ENCODE data around the gene FAM53B. TPM values are rescaled to one million over a fixed set of nuclear protein-coding genes. Genes with fewer than 3 reads are reported as not detected.

FAM53B gene
- total RNA-seq, 4 donors from 2014 or later = 72.7 to 92.1 (median 80.5) TPM

- no peak for TF ChIP-seq CTCF (IDR thresholded peaks at IDR 0.05)
- TF ChIP-seq POLR2A (IDR thresholded peaks at IDR 0.05) = no peak
- Histone ChIP-seq H3K27me3 (no peaks in the 10 kb centered on the region), H3K27ac (no peak overlapping the region), H3K4me3 (no peak overlapping the region), H3K4me1 (peaks cover 0 to 16% (median 6%) of the 10 kb centered on the region in 4 donors), H3K9me3 (no peaks in the 10 kb centered on the region), H3K36me3 (peaks cover 0 to 11% (median 0%) of the 10 kb centered on the region in 3 donors)
- DNase-seq = no peak
These were observed 83.6 kb downstream of the FAM53B start for GRCh38 chr10:124660404-124661125.

- Histone ChIP-seq H3K9me3 (no peaks in the 10 kb centered on the region), H3K27me3 (no peaks in the 10 kb centered on the region), H3K36me3 (peaks cover 0 to 11% (median 0%) of the 10 kb centered on the region in 3 donors), H3K27ac (peak overlapping the region in 2 of 4 donors; percentile 63 to 68), H3K4me3 (no peak overlapping the region), H3K4me1 (peaks cover 0 to 16% (median 9%) of the 10 kb centered on the region in 4 donors)
- TF ChIP-seq POLR2A (IDR thresholded peaks at IDR 0.05) (no peak), CTCF (IDR thresholded peaks at IDR 0.05) (no peak)
- no peak for DNase-seq
These were observed 84.8 kb downstream of the FAM53B start for GRCh38 chr10:124659380-124659779.

- DNase-seq = no peak
- Histone ChIP-seq H3K9me3 (no peaks in the 10 kb centered on the region), H3K4me3 (no peak overlapping the region), H3K27me3 (no peaks in the 10 kb centered on the region), H3K27ac (peak overlapping the region; percentile 26 to 68 (median 48)), H3K36me3 (peaks cover 0 to 11% (median 0%) of the 10 kb centered on the region in 3 donors), H3K4me1 (peaks cover 0 to 16% (median 10%) of the 10 kb centered on the region in 4 donors)
- no peak for TF ChIP-seq POLR2A (IDR thresholded peaks at IDR 0.05)
- no peak for TF ChIP-seq CTCF (IDR thresholded peaks at IDR 0.05)
These were observed 85.5 kb downstream of the FAM53B start for GRCh38 chr10:124658591-124659242.

GRCh38 chr10:124657806-124658205 lies 86.4 kb downstream of the FAM53B start:
- H3K27me3 ChIP-seq = no peaks in the 10 kb centered on the region
- peak in 2 of 3 donors; percentile 64 to 68 for DNase-seq
- peak overlapping the region in 1 of 4 donors; percentile 6 for H3K4me3 ChIP-seq
- no peaks in the 10 kb centered on the region for H3K9me3 ChIP-seq
- peaks cover 0 to 3% (median 0%) of the 10 kb centered on the region in 3 donors for H3K36me3 ChIP-seq
- H3K27ac ChIP-seq = peak overlapping the region; percentile 26 to 68 (median 48)
- no peak for TF ChIP-seq POLR2A (IDR thresholded peaks at IDR 0.05)
- no peak for TF ChIP-seq CTCF (IDR thresholded peaks at IDR 0.05)
- peaks cover 0 to 23% (median 12%) of the 10 kb centered on the region in 4 donors for H3K4me1 ChIP-seq

GRCh38 chr10:124656541-124656940 lies 87.6 kb downstream of the FAM53B start:
- peaks cover 0 to 6% (median 0%) of the 10 kb centered on the region in 3 donors for H3K36me3 ChIP-seq
- no peak for DNase-seq
- H3K27ac ChIP-seq = no peak overlapping the region

More at GRCh38 chr10:124656541-124656940, 87.6 kb downstream of the FAM53B start:
- H3K9me3 ChIP-seq = no peaks in the 10 kb centered on the region
- TF ChIP-seq CTCF (IDR thresholded peaks at IDR 0.05) = no peak
- TF ChIP-seq POLR2A (IDR thresholded peaks at IDR 0.05) = no peak
- no peak overlapping the region for H3K4me3 ChIP-seq
- no peaks in the 10 kb centered on the region for H3K27me3 ChIP-seq
- H3K4me1 ChIP-seq = peaks cover 0 to 34% (median 16%) of the 10 kb centered on the region in 4 donors

All from Peyer's patch (tissue), 4 donors.